ENCODE results near the gene KIRREL3.
A peak's percentile ranks its signal among the peaks of the same experiment; 100 is the strongest.

The KIRREL3 gene

DNA sequence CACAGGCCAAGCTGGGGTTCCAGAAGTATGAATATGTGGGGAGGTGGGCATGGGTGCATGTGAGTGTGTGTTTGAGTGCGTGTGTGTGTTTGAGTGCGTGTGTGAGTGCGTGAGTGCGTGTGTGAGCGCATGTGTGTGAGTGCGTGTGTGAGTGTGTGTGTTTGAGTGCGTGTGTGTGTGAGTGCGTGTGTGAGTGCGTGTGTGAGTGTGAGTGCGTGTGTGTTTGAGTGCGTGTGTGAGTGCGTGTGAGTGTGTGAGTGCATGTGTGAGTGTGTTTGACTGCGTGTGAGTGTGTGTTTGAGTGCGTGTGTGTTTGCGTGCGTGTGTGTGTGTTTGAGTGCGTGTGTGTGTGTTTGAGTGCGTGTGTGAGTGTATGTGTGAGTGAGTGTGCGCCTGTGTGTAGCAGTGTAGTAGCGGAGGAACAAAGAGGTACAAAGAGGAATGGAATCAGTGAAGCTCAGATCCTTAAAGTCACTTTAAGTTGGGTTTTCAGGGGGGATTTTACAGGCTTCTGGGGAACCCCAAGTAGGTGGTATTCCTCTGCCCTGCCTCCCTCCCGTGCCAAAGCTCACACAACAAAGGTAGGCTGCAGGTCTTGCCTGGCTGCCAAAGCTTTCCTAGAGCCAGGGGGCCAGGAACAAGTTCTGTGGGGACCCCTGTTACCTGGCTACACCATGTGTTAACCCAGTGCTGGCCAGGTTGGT lies 137.1 kb downstream of the KIRREL3 start:
- no peak for DNase-seq

DNA sequence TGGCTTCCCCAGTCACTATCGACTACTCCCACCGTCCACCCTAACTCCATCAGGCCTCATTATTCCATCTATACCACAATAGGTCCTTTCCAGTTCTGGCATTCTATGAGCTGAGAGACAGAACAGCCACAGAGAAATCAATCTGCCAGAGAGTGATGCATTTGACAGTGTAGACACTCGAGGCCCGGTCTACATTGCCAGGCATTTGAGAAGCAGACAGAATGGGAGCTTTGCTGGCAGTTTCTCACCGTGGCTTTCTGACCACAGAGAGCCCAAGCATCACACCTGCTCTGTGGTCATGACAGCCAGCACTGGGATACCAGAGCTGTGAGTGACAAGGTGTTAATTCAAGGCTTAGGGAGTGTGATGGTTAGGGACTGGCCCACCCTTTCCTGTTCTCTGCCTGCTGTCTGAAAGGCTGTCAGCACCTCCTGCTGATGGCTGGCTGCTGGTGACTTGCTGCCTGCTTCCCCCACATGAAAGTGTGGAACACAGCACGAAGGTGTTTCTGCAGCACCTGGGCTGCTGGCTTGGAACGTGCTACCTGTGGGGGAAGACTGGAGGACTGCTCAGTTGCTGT lies 137.8 kb downstream of the KIRREL3 start:
- no peak for DNase-seq

DNA sequence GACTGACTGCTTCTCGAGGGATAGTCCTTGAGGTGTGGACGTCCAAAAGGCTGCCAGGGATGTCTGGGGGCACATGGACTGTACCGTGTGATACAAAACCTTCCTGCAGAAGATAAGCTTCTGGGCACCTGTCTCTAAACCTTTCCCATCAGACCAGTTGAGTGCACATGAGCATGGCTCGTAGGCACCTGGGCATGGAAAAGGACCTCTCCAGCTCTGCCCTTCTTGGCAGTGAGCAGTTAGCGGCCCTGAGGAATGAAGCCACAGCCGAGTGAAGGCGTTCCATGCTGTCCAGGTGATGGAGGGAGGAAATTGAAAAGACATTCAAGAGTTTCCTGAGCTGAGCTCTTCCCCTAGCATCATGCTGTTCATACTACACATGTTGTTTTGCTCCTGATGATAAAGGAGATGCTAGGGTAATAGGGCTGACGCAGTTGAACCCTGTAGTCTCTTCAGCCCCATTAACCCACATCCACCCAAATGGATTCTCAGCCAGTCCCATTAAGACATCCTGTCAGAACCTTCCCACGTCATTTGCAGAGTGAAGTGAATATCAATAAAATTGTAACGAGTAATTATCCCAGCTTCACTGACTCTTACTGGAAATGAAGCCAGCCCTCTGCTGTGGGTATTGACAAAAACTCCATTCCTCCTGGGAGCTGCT lies 138.6 kb downstream of the KIRREL3 start:
- DNase-seq = no peak

DNA sequence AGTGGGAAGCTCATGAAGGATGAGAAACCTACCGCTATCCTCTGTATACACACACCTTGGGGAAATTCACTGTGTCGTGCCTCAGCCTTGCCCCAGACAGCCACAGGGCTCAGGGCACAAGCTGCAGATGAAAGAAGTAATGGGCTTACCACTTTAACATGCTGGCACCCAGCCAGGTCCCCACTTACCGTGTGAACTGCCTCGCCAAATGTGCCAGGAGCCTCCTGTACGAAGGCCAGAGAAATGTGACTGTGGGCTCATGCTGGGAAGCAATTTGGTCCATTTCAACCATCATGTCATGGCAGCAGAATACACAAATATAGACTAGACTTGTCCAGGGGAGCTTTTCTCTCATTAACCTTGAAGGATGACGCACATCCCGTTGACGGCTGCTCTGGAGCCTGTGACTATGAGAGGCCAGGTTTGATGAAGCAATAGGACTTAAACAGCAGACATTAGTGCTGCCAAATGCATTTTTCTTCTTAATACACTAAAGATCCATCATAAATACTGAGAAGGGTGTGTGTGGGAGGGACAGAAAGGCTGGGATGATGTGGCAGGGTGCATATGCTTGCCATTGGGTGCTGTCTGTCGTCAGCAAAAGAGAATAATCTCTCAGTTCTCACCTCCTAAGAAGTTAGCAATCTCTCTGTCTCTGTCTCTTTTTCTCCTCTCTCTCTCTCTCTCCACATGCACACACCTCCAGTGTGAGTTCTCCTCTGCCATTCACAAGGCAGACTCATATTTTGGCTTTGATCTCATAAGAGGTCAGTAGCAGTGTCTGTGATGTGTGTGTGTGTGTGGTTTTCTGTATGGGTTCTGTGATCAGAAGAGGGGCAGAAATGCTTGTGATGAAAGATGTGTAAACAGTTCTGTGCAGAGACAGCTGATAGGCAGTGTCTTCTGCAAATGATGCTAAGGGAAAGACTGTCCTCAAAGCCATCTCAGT lies 142.4 kb downstream of the KIRREL3 start:
- DNase-seq = peak; percentile 99

DNA sequence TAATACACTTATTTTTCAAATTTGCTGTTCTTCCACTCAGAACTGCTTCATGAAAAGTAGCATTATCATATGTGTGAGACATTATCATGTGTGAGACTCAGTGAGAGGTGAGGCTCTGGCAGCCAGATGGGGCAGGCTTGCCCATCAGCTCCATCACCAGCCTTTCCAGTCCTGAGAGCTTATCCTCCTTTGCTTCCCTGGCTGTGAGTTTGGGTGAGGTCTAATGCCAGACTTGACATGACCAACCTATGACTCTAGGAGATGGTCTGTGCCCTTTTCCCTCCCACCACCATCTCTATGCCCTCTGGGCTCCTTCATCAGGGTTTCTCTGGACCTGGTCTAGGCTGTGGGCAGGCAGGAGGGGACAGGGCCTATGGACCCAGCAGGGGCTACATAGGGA lies 145.0 kb downstream of the KIRREL3 start:
- no peak for DNase-seq

DNA sequence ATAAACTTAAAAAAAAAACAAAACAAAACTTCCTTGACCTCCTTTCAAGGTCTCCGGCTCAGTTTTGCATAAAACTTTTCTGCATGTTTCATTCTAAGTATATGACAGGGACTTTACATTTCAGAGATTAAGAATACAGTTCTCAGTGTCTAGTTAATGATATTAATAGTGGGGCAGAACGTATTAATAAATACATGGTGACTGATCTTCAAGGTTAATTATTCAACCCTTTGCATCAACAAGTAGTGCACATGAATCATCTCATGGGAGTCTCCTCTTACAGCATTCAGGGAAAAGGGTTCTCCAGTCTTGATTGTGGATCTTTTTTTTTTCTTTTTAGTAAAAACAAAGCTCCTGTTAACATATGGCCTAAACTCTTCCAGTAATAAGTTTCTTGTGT lies 146.8 kb downstream of the KIRREL3 start:
- no peak for DNase-seq

DNA sequence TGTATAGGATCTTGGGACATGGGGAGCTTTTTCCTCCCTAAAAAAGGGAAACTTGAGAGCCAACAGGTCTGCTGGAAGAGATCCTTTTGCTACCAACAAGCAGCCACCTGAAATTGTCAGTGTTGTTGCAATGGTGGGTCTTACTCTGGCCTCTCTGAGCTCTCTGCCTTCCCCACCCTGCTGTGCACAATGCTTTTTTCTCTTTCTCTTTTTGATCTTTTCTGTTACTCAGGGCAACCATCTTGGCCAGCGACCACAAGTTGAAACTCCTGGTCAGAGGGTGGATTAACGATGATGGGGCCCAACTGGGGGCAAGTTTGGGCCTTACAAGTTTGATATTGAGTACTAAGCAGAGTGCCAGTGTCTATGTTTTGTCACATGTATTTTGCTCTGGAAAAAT lies 155.8 kb downstream of the KIRREL3 start:
- DNase-seq = no peak

DNA sequence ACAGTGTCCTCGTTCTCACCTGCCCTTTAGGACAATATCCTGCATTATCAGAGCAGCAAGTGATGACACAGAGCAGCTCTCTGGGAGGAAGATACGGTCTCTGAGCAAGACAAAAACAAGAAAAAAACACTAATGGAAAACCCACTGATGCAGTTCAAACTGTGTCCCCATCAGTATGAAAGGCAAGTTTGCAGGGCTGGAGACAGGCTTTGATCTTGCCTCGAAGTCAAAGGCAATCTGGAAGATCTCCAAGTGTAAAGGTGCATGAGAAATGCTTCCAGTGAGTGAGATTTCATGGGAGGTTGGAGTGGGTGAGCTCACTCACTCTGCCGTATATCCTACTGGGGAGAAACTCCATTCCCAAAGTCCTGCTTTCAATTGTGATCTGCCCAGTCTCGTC lies 157.5 kb downstream of the KIRREL3 start:
- DNase-seq = no peak

DNA sequence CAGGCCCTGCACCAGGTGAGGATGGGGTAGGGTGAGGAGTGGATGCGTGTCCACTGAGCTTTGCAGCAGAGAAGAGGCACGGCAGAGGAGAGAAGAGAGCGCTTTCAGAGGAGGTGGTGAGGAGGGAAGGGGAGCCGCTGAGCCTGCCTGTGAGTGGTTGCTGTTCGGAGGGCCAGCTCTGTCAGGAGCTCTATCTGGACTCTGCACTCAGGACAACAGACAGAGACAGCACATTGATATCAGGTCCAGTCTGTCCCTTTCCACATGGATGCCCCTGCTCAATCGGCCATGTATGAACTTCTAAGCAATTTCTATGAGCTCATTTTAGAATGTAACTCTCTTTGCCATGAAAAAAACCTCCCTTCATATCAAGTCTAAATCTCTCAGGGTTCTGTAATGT lies 158.6 kb downstream of the KIRREL3 start:
- DNase-seq = no peak

DNA sequence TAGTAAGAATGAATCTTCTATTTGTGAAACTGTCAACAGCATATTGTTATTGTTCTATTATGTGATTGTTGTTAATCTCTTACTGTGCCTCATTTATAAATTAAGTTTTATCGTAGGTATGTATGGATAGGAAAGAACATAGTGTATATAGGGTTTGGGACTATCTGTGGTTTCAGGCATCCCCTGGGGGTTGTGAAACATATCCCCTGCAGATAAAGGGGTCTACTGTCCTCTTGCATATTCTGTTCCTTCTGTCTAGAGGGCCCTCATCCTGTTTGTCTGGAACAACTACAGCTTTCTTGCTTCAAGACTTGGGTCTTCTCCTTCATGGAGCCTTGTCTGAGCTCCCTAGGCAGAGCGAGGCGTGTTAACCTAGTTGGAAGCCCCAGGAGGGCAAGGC lies 159.6 kb downstream of the KIRREL3 start:
- no peak for DNase-seq

DNA sequence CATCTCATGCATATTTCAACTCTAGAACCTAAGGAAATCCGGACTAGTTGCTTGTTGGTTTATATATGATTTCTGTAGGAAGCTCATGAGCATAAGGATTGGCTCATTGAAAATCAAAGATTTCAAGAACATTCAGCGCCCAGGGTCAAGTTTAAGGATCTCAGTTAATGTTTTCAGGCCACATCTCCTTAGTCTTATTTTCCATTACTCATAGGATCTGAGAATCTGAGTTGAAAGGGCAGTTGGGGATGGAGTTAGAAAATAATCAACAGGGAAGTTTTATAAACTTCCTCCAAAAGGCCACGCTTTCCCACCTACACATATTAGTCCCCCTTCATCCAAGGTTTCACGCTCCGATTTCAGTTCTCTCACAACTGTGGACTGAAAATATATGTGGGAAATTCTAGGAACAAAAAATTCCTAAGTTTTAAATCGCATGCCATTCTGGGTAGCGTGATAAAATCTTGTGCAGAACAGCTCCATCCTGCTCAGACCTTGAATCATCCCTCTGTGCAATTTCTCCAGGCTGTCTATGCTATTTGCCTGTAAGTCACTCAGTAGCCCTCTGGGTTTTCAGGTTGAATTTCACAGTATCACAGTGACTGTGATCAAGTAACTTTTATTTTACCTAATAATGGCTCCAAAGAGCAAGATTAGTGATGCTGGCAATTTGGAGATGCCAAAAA lies 160.2 kb downstream of the KIRREL3 start:
- no peak for DNase-seq

DNA sequence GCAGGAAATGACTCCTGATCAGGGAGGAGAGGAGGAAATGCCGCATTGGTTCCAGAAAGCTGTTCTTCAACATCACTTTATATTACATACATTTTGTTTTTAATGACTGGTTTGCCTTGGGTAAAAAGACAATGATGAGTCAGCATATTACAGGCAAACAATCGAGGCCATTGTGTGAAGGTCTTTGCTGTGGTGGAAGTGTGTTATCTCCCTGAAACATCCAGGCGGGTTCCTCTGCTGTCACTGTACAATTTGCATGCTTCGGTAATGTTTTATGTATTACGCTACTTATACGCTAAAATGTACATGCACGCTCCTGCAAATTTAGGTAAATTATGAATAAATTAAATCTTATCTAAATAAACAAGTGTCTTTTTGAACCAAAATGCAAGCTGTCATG lies 161.1 kb downstream of the KIRREL3 start:
- no peak for DNase-seq

DNA sequence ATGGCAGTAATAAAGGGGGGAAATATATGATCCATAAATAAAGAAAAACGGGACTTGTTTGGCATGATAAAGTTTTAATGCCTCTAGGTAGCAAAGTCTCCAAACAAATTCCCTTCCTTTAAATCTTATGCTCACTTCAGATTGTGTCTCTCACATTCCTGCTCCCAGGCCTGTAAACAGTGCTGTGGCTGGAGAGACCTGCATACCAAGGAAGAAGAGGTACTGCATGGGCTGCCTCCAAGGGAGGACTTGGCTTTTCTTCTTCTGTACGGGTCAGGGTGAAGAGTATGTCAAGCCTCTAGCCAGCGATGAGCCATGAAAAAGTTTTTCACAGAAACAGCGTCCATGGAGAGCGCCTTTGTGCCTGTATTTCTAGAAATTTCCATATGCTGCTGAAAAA lies 161.8 kb downstream of the KIRREL3 start:
- DNase-seq = no peak

DNA sequence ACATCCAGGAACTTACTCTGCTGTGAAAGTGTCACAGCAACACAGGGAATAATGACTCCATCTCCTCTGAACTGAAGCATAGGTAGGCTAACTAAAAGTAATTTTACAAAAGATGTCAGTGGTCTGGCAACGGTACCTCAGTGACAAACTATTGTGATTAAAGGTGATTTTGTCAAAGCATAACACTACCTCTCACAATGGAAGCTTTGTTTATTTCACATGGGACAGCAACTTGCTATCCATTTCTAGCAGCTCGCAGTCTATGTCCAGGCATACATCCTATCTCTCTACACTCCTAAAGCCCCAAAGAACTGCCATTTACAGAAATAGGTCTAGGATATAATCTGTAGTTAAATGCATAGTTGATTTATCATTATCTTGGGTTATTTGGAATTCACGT lies 163.0 kb downstream of the KIRREL3 start:
- no peak for DNase-seq

DNA sequence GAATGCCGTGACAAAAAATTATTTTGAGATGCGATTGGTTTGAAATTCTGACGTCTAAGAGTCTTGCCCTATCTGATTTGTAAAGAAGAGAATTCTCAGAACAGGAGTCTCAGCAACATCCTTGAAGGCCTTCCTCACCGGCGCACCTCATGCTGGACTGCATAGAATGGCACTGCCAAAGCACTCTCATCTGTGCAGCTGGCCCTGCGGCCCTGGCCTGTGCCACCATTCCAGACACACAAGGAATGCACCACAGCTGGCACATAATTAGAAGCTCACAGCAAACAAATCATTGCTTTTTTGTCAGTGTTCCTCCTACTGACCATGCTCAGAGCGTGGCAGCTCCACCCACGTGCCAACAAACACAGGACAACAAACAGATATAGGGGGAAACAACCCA lies 166.0 kb downstream of the KIRREL3 start:
- DNase-seq = no peak

DNA sequence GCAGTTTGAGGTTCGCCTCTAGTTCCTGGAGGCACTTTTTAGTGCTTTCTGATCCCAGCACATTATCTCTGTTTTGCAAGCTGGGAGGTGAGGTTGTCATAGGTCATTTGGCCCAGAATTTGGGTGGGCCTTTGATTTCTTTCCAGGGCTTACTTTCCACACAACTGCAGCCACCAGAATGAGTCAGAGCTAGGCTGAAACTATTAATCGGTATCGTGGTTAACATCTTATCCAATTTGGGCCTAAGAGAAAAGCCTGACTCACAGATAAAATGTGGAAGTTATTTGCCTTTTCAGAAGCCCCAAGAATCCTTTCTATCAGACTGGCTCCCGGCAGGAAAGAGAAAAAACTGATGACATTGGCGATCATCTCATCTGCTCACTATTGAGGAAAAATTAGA lies 166.4 kb downstream of the KIRREL3 start:
- no peak for DNase-seq

DNA sequence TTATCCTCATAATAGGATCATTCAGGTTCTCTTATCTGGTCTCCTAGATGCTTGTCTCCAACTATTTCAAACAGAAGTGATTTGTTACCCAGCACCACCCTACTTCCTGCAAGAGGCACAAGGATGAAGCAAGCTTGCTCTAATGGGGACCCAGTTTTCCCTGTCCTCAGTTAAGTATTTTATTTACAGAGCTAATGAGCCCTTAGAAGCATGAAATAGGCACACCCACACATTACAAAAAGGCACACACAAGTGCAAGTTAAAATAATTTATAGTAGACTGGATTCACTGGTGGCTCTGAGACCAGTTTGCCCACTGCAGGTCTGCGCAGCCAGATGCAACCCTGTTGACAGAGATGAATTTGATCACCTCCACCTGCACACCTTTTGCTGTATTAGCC lies 167.5 kb downstream of the KIRREL3 start:
- DNase-seq = no peak

DNA sequence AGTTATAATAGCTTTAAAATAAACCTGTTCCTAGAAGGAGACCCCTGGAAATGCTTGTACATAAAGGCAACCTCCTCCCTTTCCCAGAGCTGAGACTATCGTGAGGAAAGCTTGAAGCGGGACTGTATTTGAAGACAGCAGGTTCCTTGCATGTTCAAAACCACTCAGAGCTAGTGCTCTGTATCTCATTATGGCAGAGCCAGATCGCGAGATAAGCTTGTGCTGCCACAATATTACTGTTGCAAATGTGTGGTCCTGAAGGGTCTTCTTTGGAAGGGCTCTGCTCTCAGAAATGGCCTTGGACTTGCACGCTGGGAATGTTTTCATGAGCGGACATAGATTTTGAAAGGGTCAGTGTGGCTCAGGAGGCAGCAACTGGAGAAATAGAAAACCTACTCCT lies 168.2 kb downstream of the KIRREL3 start:
- DNase-seq = no peak

DNA sequence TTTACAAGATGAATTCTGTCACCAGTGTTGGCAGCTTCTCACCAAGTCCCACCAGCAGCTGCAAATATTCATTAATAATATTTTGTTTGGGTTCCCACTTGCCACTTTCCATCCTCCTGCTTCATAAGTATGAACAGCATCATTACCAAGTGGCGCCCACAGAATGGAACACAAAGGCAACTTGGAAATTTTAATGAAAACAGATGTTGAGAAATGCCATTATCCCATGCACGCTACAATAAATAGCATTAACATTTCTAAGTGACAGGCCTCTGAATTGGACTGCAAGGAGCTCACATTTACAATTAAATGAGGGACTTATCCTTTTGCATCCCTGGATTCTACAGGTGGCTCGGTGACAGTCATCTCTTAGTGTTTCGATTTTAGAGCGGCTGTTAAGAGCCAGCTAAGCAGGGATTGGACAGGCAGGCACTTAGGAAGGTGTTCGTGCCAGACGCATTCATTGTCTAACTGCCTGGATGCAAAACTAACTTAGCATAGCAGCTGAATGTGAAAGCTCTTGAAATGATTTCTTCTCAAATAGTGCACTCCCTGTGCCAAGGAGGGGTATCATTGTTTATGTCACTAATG lies 170.3 kb downstream of the KIRREL3 start:
- DNase-seq = peak; percentile 100

DNA sequence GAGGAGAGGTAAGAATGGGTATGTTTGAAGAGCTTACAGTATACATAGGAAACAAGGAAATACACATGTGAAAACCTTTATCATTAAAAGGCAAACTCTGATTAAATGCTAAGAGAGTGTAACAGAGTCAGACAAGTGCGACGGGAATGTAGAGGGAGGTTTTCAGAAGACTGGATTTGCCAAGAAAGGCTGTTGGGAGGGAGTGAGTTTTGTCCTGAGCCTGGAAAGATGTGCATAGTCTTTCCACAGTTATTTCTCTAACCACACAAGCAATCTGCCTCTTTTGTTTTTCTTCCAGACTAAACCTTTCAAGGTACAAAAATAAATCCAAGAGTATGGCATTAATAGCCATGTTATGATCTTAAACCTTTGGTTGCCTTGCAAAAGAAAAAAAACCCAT lies 170.9 kb downstream of the KIRREL3 start:
- DNase-seq = no peak

DNA sequence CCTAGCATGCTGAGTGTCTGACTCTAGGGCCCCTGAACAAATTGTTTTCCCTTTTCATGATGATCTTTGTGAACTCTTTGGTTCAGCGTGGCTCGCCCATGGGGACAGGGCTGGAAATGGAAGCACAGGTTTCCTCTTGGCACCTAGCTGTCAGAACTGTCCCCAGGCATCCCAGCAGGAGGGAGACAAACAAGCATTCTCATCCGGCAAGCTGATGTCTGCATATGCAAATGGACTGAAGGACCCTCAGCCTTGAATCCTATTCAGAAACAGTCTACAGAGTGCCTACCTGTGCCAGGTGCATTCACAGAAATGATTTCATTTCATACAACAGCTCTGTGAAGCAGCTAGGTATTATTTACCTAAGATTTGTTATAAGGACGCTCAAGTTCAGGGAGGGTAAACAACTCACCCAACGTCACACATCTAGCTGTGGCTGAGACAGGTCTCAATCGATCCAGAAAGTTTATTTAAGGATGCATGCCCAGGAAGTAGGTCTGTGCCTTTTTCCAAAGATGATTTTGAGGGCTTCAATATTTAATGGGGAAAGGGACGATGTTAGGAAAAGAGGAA lies 176.4 kb downstream of the KIRREL3 start:
- DNase-seq = peak; percentile 93

DNA sequence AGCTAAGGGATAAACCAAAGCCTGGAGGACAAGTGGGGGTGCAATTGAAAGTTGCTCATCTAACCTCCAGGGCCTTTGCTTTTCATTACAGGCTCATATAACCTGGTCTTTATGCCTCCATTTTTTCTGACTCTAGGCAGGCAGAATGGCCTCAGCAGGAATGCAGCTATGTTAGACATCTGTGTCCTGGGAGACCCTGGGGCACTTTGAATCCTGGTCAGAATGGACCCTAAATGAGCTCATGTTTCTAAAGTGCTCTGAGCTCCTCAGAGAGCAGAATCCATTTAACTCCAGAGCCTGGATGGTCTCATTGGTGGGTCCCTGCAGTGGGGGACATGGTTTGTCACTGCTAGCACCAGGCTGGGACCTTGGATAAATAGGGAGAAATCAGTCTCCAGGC lies 177.3 kb downstream of the KIRREL3 start:
- no peak for DNase-seq
